SK-N-MC (cell line): ENCODE measurements around the gene MBNL2.

Experiments used
- EZH2 ChIP-seq: fragments of 200-600 bp; sonication (generic); IDR thresholded peaks from one replicate; pipeline ENCODE4 v1.6.1; 2017; ENCODE audit warnings: antibody characterized with exemption
- POLR2AphosphoS5 ChIP-seq: IDR thresholded peaks from 2 replicates; pipeline ENCODE4 v1.6.1; 2012; ENCODE audit warnings: mild to moderate bottlenecking, low read depth, low read length, borderline replicate concordance

GRCh38 chr13:97364827-97365226 is 142.7 kb downstream of the MBNL2 start:
- no peak for TF ChIP-seq EZH2
- no peak for TF ChIP-seq POLR2AphosphoS5
